Duodenal mucosa (tissue), 2 donors: Measurements from ENCODE around the gene ZNF749.

ENCODE experiments used
- H3K27ac ChIP-seq: one replicate; pipeline ENCODE4 v1.7.0; 2013; ENCODE audit warnings: low read depth, low read length
- H3K27me3 ChIP-seq, 2 donors: one replicate each; pipeline ENCODE4 v1.7.0; 2013; ENCODE audit warnings: low read length in 2 of 2, control low read depth in 1 of 2; ENCODE audit not compliant: insufficient read depth in 2 of 2, control insufficient read depth in 1 of 2
- H3K36me3 ChIP-seq, 2 donors: one replicate each; pipeline ENCODE4 v1.7.0; 2013; ENCODE audit warnings: low read length in 2 of 2, control low read depth in 1 of 2; ENCODE audit not compliant: insufficient read depth in 2 of 2, control insufficient read depth in 1 of 2
- H3K4me1 ChIP-seq, 2 donors: one replicate each; pipeline ENCODE4 v1.7.0; 2013; ENCODE audit warnings: low read length in 2 of 2, control low read depth in 1 of 2; ENCODE audit not compliant: insufficient read depth in 2 of 2, control insufficient read depth in 1 of 2
- H3K4me3 ChIP-seq, 2 donors: one replicate each; pipeline ENCODE4 v1.7.0; 2013; ENCODE audit warnings: low read length in 2 of 2, low read depth in 1 of 2
- H3K9ac ChIP-seq, 2 donors: one replicate each; pipeline ENCODE4 v1.7.0; 2013; ENCODE audit warnings: low read length in 2 of 2, low read depth in 1 of 2
- H3K9me3 ChIP-seq, 2 donors: one replicate each; pipeline ENCODE4 v1.7.0; 2013; ENCODE audit warnings: low read length in 2 of 2, control low read depth in 1 of 2; ENCODE audit not compliant: control insufficient read depth in 1 of 2

ZNF749 gene

GRCh38 chr19:57419439-57419838 lies 15.7 kb upstream of the ZNF749 start:
- H3K4me3 ChIP-seq, result peak overlapping the region in 1 of 2 donors; percentile 18
- H3K9ac ChIP-seq, result no peak overlapping the region
- peaks cover 46 to 67% of the 10 kb centered on the region in 2 donors for H3K9me3 ChIP-seq
- H3K27me3 ChIP-seq, result no peaks in the 10 kb centered on the region
- H3K36me3 ChIP-seq, result peaks cover 53 to 64% of the 10 kb centered on the region in 2 donors
- no peak overlapping the region for H3K27ac ChIP-seq
- H3K4me1 ChIP-seq, result no peaks in the 10 kb centered on the region

GRCh38 chr19:57421037-57421436 lies 14.1 kb upstream of the ZNF749 start:
- Histone ChIP-seq H3K36me3 (peaks cover 42 to 50% of the 10 kb centered on the region in 2 donors), H3K27ac (no peak overlapping the region), H3K27me3 (no peaks in the 10 kb centered on the region), H3K4me3 (peak overlapping the region in 1 of 2 donors; percentile 24), H3K9me3 (peaks cover 44 to 59% of the 10 kb centered on the region in 2 donors), H3K4me1 (no peaks in the 10 kb centered on the region), H3K9ac (no peak overlapping the region)

- Histone ChIP-seq H3K9me3 (peaks cover 10 to 17% of the 10 kb centered on the region in 2 donors), H3K4me1 (peaks cover 10 to 16% of the 10 kb centered on the region in 2 donors), H3K27ac (no peak overlapping the region), H3K27me3 (no peaks in the 10 kb centered on the region), H3K36me3 (peaks cover 14 to 18% of the 10 kb centered on the region in 2 donors), H3K4me3 (peak overlapping the region; percentile 78 to 90), H3K9ac (peak overlapping the region in 1 of 2 donors; percentile 73)
Measured at GRCh38 chr19:57434386-57435061, 601 bp upstream of the ZNF749 start.

DNA sequence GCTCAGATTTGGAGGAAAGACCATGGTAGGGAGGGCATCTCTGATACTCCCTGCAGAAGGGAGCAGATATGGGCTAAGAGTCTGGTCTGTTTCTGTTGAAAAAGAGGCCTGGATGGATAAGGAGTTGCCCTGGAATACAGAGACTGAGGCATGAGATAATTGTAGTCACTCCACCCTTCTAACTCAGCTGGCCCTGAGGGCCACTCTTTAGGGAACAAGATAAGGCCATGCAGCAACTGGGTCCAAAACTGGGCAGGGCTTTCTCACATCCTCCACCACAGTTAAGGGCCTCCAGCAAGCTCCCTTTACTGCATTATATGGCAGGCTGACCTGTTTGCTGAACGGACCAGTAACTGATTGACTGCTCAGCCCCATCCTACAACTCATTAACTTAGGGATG lies 1.3 kb downstream of the ZNF749 start:
- H3K4me1 ChIP-seq, result peaks cover 10 to 16% of the 10 kb centered on the region in 2 donors
- no peak overlapping the region for H3K9ac ChIP-seq
- peaks cover 19 to 23% of the 10 kb centered on the region in 2 donors for H3K36me3 ChIP-seq
- peak overlapping the region; percentile 78 to 90 for H3K4me3 ChIP-seq
- no peaks in the 10 kb centered on the region for H3K27me3 ChIP-seq
- no peak overlapping the region for H3K27ac ChIP-seq
- peaks cover 14 to 33% of the 10 kb centered on the region in 2 donors for H3K9me3 ChIP-seq

GRCh38 chr19:57437931-57438330 lies 2.8 kb downstream of the ZNF749 start:
- Histone ChIP-seq H3K4me3 (peak overlapping the region in 1 of 2 donors; percentile 25), H3K36me3 (peaks cover 34 to 37% of the 10 kb centered on the region in 2 donors), H3K27ac (no peak overlapping the region), H3K9ac (no peak overlapping the region), H3K4me1 (peaks cover 10 to 16% of the 10 kb centered on the region in 2 donors), H3K9me3 (peaks cover 29 to 48% of the 10 kb centered on the region in 2 donors), H3K27me3 (no peaks in the 10 kb centered on the region)

DNA sequence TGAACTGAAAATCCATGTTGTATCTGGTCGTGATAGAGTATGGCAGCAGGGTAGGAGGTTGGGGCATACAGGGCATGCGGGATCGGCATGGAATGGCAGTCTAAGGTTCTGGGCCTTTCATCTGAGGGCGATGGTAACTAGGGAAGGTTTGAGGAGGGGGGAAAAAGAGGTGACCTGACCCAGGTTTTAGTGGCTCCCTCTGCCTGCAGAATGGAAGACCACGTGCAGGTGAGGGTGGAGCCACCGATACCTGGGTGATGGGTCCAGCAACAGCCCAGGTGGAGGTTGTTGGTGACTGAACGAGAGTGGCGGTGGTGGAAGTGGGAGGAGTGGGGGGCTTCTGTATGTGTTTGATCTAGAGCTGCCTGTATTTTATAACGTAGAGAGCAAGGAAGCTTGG lies 3.8 kb downstream of the ZNF749 start:
- peaks cover 39 to 58% of the 10 kb centered on the region in 2 donors for H3K9me3 ChIP-seq
- H3K36me3 ChIP-seq, result peaks cover 44 to 47% of the 10 kb centered on the region in 2 donors
- no peak overlapping the region for H3K4me3 ChIP-seq
- no peak overlapping the region for H3K27ac ChIP-seq
- no peaks in the 10 kb centered on the region for H3K27me3 ChIP-seq
- H3K4me1 ChIP-seq, result peaks cover 10 to 16% of the 10 kb centered on the region in 2 donors
- H3K9ac ChIP-seq, result no peak overlapping the region

GRCh38 chr19:57441979-57442752 lies 7.0 kb downstream of the ZNF749 start:
- Histone ChIP-seq H3K4me3 (peak overlapping the region in 1 of 2 donors; percentile 29), H3K9ac (no peak overlapping the region), H3K9me3 (peaks cover 65 to 86% of the 10 kb centered on the region in 2 donors), H3K27me3 (no peaks in the 10 kb centered on the region), H3K36me3 (peaks cover 55 to 58% of the 10 kb centered on the region in 2 donors), H3K4me1 (no peaks in the 10 kb centered on the region), H3K27ac (no peak overlapping the region)

- no peaks in the 10 kb centered on the region for H3K4me1 ChIP-seq
- no peaks in the 10 kb centered on the region for H3K27me3 ChIP-seq
- no peak overlapping the region for H3K9ac ChIP-seq
- no peak overlapping the region for H3K27ac ChIP-seq
- H3K36me3 ChIP-seq, result peaks cover 51 to 53% of the 10 kb centered on the region in 2 donors
- H3K9me3 ChIP-seq, result peaks cover 68 to 85% of the 10 kb centered on the region in 2 donors
- peak overlapping the region in 1 of 2 donors; percentile 45 for H3K4me3 ChIP-seq
Measured at GRCh38 chr19:57443121-57443696, 8.1 kb downstream of the ZNF749 start.

GRCh38 chr19:57452307-57452706 lies 17.2 kb downstream of the ZNF749 start:
- Histone ChIP-seq H3K4me3 (no peak overlapping the region), H3K27me3 (no peaks in the 10 kb centered on the region), H3K4me1 (no peaks in the 10 kb centered on the region), H3K9ac (no peak overlapping the region), H3K9me3 (peaks cover 38% of the 10 kb centered on the region in 2 donors), H3K36me3 (no peaks in the 10 kb centered on the region), H3K27ac (no peak overlapping the region)
